NCI-H82 (cell line): ENCODE data around the gene RIMBP2.

Source experiments
- DNase-seq: peaks from one replicate; lab custom pipeline; 2025; lab: John Stamatoyannopoulos, UW

Gene RIMBP2

GRCh38 chr12:130540376-130540775, 175.7 kb downstream of the RIMBP2 start:
- no peak for DNase-seq

- no peak for DNase-seq
Measured at GRCh38 chr12:130538343-130539095, 177.6 kb downstream of the RIMBP2 start.

GRCh38 chr12:130537655-130538054, 178.4 kb downstream of the RIMBP2 start:
- no peak for DNase-seq

- DNase-seq, result no peak
Measured at GRCh38 chr12:130537051-130537450, 179.0 kb downstream of the RIMBP2 start.

- DNase-seq, result no peak
Measured at GRCh38 chr12:130530429-130530828, 185.7 kb downstream of the RIMBP2 start.

GRCh38 chr12:130529781-130530180, 186.3 kb downstream of the RIMBP2 start:
- DNase-seq, result no peak

GRCh38 chr12:130527239-130527638, 188.9 kb downstream of the RIMBP2 start:
- DNase-seq, result no peak

GRCh38 chr12:130526813-130527212, 189.3 kb downstream of the RIMBP2 start:
- no peak for DNase-seq

- DNase-seq, result no peak
Measured at GRCh38 chr12:130525384-130526172, 190.5 kb downstream of the RIMBP2 start.

GRCh38 chr12:130524759-130525158, 191.3 kb downstream of the RIMBP2 start:
- DNase-seq, result no peak

- DNase-seq, result no peak
Measured at GRCh38 chr12:130523863-130524614, 192.1 kb downstream of the RIMBP2 start.

- no peak for DNase-seq
Measured at GRCh38 chr12:130523208-130523607, 192.9 kb downstream of the RIMBP2 start.

- no peak for DNase-seq
Measured at GRCh38 chr12:130522244-130522834, 193.8 kb downstream of the RIMBP2 start.

- no peak for DNase-seq
Measured at GRCh38 chr12:130521375-130522124, 194.5 kb downstream of the RIMBP2 start.

- no peak for DNase-seq
Measured at GRCh38 chr12:130520784-130521183, 195.3 kb downstream of the RIMBP2 start.

GRCh38 chr12:130517588-130517987, 198.5 kb downstream of the RIMBP2 start:
- DNase-seq, result no peak

GRCh38 chr12:130514149-130514551, 201.9 kb downstream of the RIMBP2 start:
- DNase-seq, result no peak

GRCh38 chr12:130513556-130513955, 202.5 kb downstream of the RIMBP2 start:
- DNase-seq, result no peak

- DNase-seq, result no peak
Measured at GRCh38 chr12:130511285-130511684, 204.8 kb downstream of the RIMBP2 start.

GRCh38 chr12:130509454-130509853, 206.6 kb downstream of the RIMBP2 start:
- no peak for DNase-seq

GRCh38 chr12:130508847-130509246, 207.3 kb downstream of the RIMBP2 start:
- DNase-seq, result no peak
